HepG2 (cell line): Measurements from ENCODE around the gene UBAP1L. TPM values are rescaled to one million over a fixed set of nuclear protein-coding genes. Genes with fewer than 3 reads are reported as not detected.

Experiments used
- CTCF ChIP-seq: sonication (generic); formaldehyde crosslinking; IDR thresholded peaks from 2 replicates; pipeline ENCODE4 v1.5.0; 2020; ENCODE audit warnings: mild to moderate bottlenecking, missing genetic modification reagents, moderate library complexity
- GABPB1 ChIP-seq: IDR thresholded peaks from 2 replicates; pipeline ENCODE4 v1.6.1; 2016; ENCODE audit warnings: mild to moderate bottlenecking, missing genetic modification reagents, moderate library complexity, missing compliant biosample characterization
- GTF3A ChIP-seq: sonication (generic); formaldehyde crosslinking; conservative IDR thresholded peaks from 2 replicates; pipeline ENCODE4 v1.4.0; 2020; ENCODE audit warnings: mild to moderate bottlenecking, missing genetic modification reagents
- HDAC1 ChIP-seq: sonication (generic); formaldehyde crosslinking; IDR thresholded peaks from 2 replicates; pipeline ENCODE4 v1.5.1; 2020; ENCODE audit warnings: mild to moderate bottlenecking, missing genetic modification reagents
- IRX3 ChIP-seq: sonication (generic); formaldehyde crosslinking; IDR thresholded peaks from 2 replicates; pipeline ENCODE4 v1.8.1; 2023; ENCODE audit warnings: mild to moderate bottlenecking, low read depth, missing genetic modification reagents, borderline replicate concordance
- KAT7 ChIP-seq: IDR thresholded peaks from 2 replicates; pipeline ENCODE4 v1.6.1; 2018; ENCODE audit warnings: borderline replicate concordance, missing compliant biosample characterization
- NAIF1 ChIP-seq: sonication (generic); formaldehyde crosslinking; IDR thresholded peaks from 2 replicates; pipeline ENCODE4 v1.5.0; 2020; ENCODE audit warnings: mild to moderate bottlenecking, missing genetic modification reagents, borderline replicate concordance
- NBN ChIP-seq: fragments of 450-650 bp; conservative IDR thresholded peaks from 2 replicates; pipeline ENCODE4 v1.6.1; 2017
- NR2F6 ChIP-seq, 2 experiments: IDR thresholded peaks; 2 replicates each; pipeline ENCODE4 v1.6.1; 2016; ENCODE audit warnings: antibody characterized with exemption in 1 of 2, mild to moderate bottlenecking in 1 of 2
- RXRA ChIP-seq: sonication (generic); formaldehyde crosslinking; IDR thresholded peaks from 2 replicates; pipeline ENCODE4 v1.5.1; 2020; ENCODE audit warnings: missing genetic modification reagents
- SALL1 ChIP-seq: sonication (generic); formaldehyde crosslinking; IDR thresholded peaks from 2 replicates; pipeline ENCODE4 v1.8.0; 2022; ENCODE audit warnings: mild to moderate bottlenecking, missing genetic modification reagents
- SALL2 ChIP-seq: sonication (generic); formaldehyde crosslinking; IDR thresholded peaks from 2 replicates; pipeline ENCODE4 v1.8.1; 2023; ENCODE audit warnings: mild to moderate bottlenecking, missing genetic modification reagents, inconsistent platforms
- SAP130 ChIP-seq: IDR thresholded peaks from 2 replicates; pipeline ENCODE4 v1.6.1; 2016; ENCODE audit warnings: low read depth
- SPEN ChIP-seq: sonication (generic); formaldehyde crosslinking; IDR thresholded peaks from 2 replicates; pipeline ENCODE4 v1.5.1; 2020; ENCODE audit warnings: low read depth, mild to moderate bottlenecking, missing genetic modification reagents
- TSC22D2 ChIP-seq: sonication (generic); formaldehyde crosslinking; IDR thresholded peaks from 2 replicates; pipeline ENCODE4 v1.5.1; 2020; ENCODE audit warnings: missing genetic modification reagents, mild to moderate bottlenecking, borderline replicate concordance
- YY1 ChIP-seq: IDR thresholded peaks from 2 replicates; pipeline ENCODE4 v1.6.1; 2011; ENCODE audit warnings: low read length, low read depth, moderate library complexity, mild to moderate bottlenecking; ENCODE audit not compliant: insufficient read depth, insufficient replicate concordance
- ZFP91 ChIP-seq: sonication (generic); formaldehyde crosslinking; IDR thresholded peaks from 2 replicates; pipeline ENCODE4 v1.9.0; 2022; ENCODE audit warnings: missing genetic modification reagents, mild to moderate bottlenecking, borderline replicate concordance
- ZNF230 ChIP-seq: sonication (generic); formaldehyde crosslinking; IDR thresholded peaks from 2 replicates; pipeline ENCODE4 v1.4.0; 2020; ENCODE audit warnings: mild to moderate bottlenecking, missing genetic modification reagents
- ZNF576 ChIP-seq: sonication (generic); formaldehyde crosslinking; IDR thresholded peaks from 2 replicates; pipeline ENCODE4 v1.4.0; 2020; ENCODE audit warnings: mild to moderate bottlenecking, missing genetic modification reagents
- ZNF687 ChIP-seq: sonication (generic); formaldehyde crosslinking; IDR thresholded peaks from 2 replicates; pipeline ENCODE4 v1.5.1; 2020; ENCODE audit warnings: mild to moderate bottlenecking, missing genetic modification reagents, moderate library complexity
- ZNF773 ChIP-seq: sonication (generic); formaldehyde crosslinking; IDR thresholded peaks from 2 replicates; pipeline ENCODE4 v1.4.0; 2020; ENCODE audit warnings: missing genetic modification reagents, borderline replicate concordance
- polyA plus RNA-seq, 8 experiments: library from polyadenylated mRNA; depleted of rRNA in 3 of 8; stranded (reverse) in 7 of 8; unstranded in 1 of 8; fragments of >200 nt; fragmentation: Illumina TruSeq in 4 of 8; extraction: Trizol in 4 of 8; gene quantifications; 2 replicates each; pipeline versions ENCODE4 v1.2.1 to v1.2.3, GENCODE V29; 2011 to 2016; ENCODE audit warnings: low read depth in 4 of 8, missing spikeins in 1 of 8, mixed read lengths in 1 of 8; ENCODE audit not compliant: insufficient read depth in 1 of 8
- total RNA-seq, 5 experiments: library from RNA; depleted of rRNA; stranded (reverse); fragments of >200 nt; fragmentation: Illumina TruSeq; extraction: Trizol; gene quantifications; 2 replicates each; pipeline ENCODE4 v1.2.3, GENCODE V29; 2016; ENCODE audit warnings: low read depth in 1 of 5

The UBAP1L gene
- total and polyA plus RNA-seq, 2 of the 13 experiments (the other 11 are each of a cell fraction or from before 2014, with no cell fraction given): 0.86 to 1.4 TPM

- TF ChIP-seq SALL2 (CRISPR knock-in tag) (peak; percentile 34; the same call in 1 of the 2 replicates), GTF3A (CRISPR knock-in tag) (0 out of 2 replicates have a peak, but pooled peaks have one; percentile 69), ZFP91 (CRISPR knock-in tag) (peak; percentile 46), IRX3 (no peak), TSC22D2 (CRISPR knock-in tag) (peak; percentile 68; the same call in 1 of the 2 replicates), CTCF (peak; percentile 98), NR2F6 (IDR thresholded peaks at IDR 0.05) (no peak), NR2F6 (CRISPR knock-in tag; IDR thresholded peaks at IDR 0.05) (peak; percentile 46; the same call in 1 of the 2 replicates), NAIF1 (CRISPR knock-in tag) (no peak), GABPB1 (CRISPR knock-in tag) (peak; percentile 50), ZNF687 (CRISPR knock-in tag) (peak; percentile 73), ZNF576 (CRISPR knock-in tag) (0 out of 2 replicates have a peak, but pooled peaks have one; percentile 17), ZNF230 (CRISPR knock-in tag) (peak; percentile 33; the same call in 1 of the 2 replicates), ZNF773 (no peak), HDAC1 (CRISPR knock-in tag) (peak; percentile 13; the same call in 1 of the 2 replicates), KAT7 (CRISPR knock-in tag) (peak; percentile 69; the same call in 1 of the 2 replicates), SAP130 (CRISPR knock-in tag) (peak; percentile 67), SPEN (peak; percentile 55), YY1 (peak; percentile 38), NBN (no peak), RXRA (CRISPR knock-in tag) (peak; percentile 47), SALL1 (peak; percentile 47; the same call in 1 of the 2 replicates)
Observed at GRCh38 chr15:65054333-65055200, 60.4 kb downstream of the UBAP1L start (continued).
